ENCODE measurements around the gene CTRB1. TPM values are rescaled to one million over a fixed set of nuclear protein-coding genes. Genes with fewer than 3 reads are reported as not detected.
"Not testable (repeated sequence)": the region's sequence is repeated elsewhere in the genome, so short reads cannot be mapped to it uniquely, and the experiment has no call there.

Gene CTRB1
- total RNA-seq, 4 donors from 2014 or later, result not detected

GRCh38 chr16:75267631-75268264, 49.0 kb downstream of the CTRB1 start:
- Histone ChIP-seq H3K27me3 (peaks cover 7% of the 10 kb centered on the region), H3K4me3 (no peak overlapping the region), H3K27ac (no peak overlapping the region), H3K4me1 (peaks cover 56% of the 10 kb centered on the region), H3K9me3 (no peaks in the 10 kb centered on the region), H3K36me3 (no peaks in the 10 kb centered on the region)
- DNase-seq (ENCODE audit: low spot score in 2 of 2), result peak in 1 of 2 donors; percentile 73
- WGBS, result 67% methylated on average over 4 of the region's 10 CpGs
- TF ChIP-seq EP300 (IDR thresholded peaks at IDR 0.05) (no peak), POLR2A (IDR thresholded peaks at IDR 0.05) (no peak), POLR2AphosphoS5 (IDR thresholded peaks at IDR 0.05) (no peak)
- TF ChIP-seq, protein P1, sequence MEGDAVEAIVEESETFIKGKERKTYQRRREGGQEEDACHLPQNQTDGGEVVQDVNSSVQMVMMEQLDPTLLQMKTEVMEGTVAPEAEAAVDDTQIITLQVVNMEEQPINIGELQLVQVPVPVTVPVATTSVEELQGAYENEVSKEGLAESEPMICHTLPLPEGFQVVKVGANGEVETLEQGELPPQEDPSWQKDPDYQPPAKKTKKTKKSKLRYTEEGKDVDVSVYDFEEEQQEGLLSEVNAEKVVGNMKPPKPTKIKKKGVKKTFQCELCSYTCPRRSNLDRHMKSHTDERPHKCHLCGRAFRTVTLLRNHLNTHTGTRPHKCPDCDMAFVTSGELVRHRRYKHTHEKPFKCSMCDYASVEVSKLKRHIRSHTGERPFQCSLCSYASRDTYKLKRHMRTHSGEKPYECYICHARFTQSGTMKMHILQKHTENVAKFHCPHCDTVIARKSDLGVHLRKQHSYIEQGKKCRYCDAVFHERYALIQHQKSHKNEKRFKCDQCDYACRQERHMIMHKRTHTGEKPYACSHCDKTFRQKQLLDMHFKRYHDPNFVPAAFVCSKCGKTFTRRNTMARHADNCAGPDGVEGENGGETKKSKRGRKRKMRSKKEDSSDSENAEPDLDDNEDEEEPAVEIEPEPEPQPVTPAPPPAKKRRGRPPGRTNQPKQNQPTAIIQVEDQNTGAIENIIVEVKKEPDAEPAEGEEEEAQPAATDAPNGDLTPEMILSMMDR (IDR thresholded peaks at IDR 0.05), result no peak

GRCh38 chr16:75269358-75269757, 50.6 kb downstream of the CTRB1 start:
- not testable (repeated sequence) for H3K27me3 ChIP-seq; DNase-seq (ENCODE audit: low spot score in 2 of 2); H3K4me3 ChIP-seq; H3K9me3 ChIP-seq; H3K27ac ChIP-seq; H3K36me3 ChIP-seq
- H3K4me1 ChIP-seq, result peaks cover 39% of the 10 kb centered on the region
- WGBS, result 85% methylated on average over 9 of the region's 9 CpGs

GRCh38 chr16:75271441-75272096, 52.8 kb downstream of the CTRB1 start:
- WGBS, result 78% methylated on average over 4 of the region's 6 CpGs
- no peaks in the 10 kb centered on the region for H3K9me3 ChIP-seq
- DNase-seq (ENCODE audit: low spot score in 2 of 2), result no peak
- H3K27me3 ChIP-seq, result peaks cover under 1% of the 10 kb centered on the region
- H3K4me1 ChIP-seq, result peaks cover 17% of the 10 kb centered on the region
- H3K4me3 ChIP-seq, result no peak overlapping the region
- no peaks in the 10 kb centered on the region for H3K36me3 ChIP-seq
- no peak overlapping the region for H3K27ac ChIP-seq
- TF ChIP-seq, protein P1 (IDR thresholded peaks at IDR 0.05), result no peak
- TF ChIP-seq POLR2AphosphoS5 (IDR thresholded peaks at IDR 0.05), result no peak
- TF ChIP-seq EP300 (IDR thresholded peaks at IDR 0.05), result no peak
- TF ChIP-seq POLR2A (IDR thresholded peaks at IDR 0.05), result no peak

DNA sequence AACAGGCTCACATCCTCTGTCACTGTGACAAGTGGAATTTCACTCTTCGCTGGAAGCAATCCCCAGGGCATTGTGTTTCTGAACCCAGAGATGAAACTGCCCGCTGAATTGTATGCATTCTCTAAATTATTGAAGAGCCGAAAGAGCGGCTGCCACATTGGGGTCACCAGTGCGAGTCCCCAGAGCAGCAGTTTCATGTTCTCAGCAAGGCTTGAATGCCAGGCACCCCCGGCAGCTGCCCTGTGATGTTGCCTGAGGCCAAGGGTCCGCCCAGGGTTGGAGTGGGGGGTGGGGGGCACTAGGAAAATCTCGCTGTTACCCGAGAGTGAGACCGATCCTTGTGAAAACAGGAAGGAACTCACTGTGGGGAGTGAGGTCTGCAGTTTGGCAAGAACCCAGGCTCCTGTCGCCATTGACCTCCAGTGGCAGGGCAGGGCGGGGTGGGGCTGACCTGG, 53.3 kb downstream of the CTRB1 start:
- Histone ChIP-seq H3K4me3 (no peak overlapping the region), H3K4me1 (peaks cover 12% of the 10 kb centered on the region), H3K27ac (no peak overlapping the region), H3K36me3 (no peaks in the 10 kb centered on the region), H3K27me3 (no peaks in the 10 kb centered on the region), H3K9me3 (no peaks in the 10 kb centered on the region)
- TF ChIP-seq POLR2A (IDR thresholded peaks at IDR 0.05) (no peak), EP300 (IDR thresholded peaks at IDR 0.05) (no peak), POLR2AphosphoS5 (IDR thresholded peaks at IDR 0.05) (no peak)
- TF ChIP-seq, protein P1 (IDR thresholded peaks at IDR 0.05), result no peak
- no peak for DNase-seq (ENCODE audit: low spot score in 2 of 2)
- 73% methylated on average over 11 of the region's 12 CpGs for WGBS

DNA sequence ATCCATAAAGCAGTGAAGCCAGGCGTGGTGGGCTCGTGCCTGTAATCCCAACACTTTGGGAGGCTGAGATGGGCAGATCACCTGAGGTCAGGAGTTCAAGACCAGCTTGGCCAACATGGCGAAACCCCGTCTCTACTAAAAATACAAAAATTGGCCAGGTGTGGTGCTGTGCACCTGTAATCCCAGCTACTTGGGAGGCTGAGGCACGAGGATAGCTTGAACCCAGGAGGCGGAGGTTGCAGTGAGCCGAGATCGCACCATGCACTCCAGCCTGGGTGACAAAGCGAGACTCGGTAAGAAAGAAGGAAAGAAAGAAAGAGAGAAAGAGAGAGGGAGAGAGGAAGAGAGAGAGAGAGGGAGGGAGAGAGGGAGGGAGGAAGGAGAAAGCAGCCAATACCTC, 53.8 kb downstream of the CTRB1 start:
- H3K4me1 ChIP-seq; DNase-seq (ENCODE audit: low spot score in 2 of 2): not testable (repeated sequence)

GRCh38 chr16:75273054-75273925, 54.5 kb downstream of the CTRB1 start:
- no peaks in the 10 kb centered on the region for H3K9me3 ChIP-seq
- WGBS, result 90% methylated on average over 18 of the region's 23 CpGs
- DNase-seq (ENCODE audit: low spot score in 2 of 2), result no peak
- no peaks in the 10 kb centered on the region for H3K27me3 ChIP-seq
- H3K4me1 ChIP-seq, result peaks cover under 1% of the 10 kb centered on the region
- no peak overlapping the region for H3K4me3 ChIP-seq
- no peaks in the 10 kb centered on the region for H3K36me3 ChIP-seq
- H3K27ac ChIP-seq, result no peak overlapping the region
- TF ChIP-seq POLR2AphosphoS5 (IDR thresholded peaks at IDR 0.05), result no peak
- no peak for TF ChIP-seq EP300 (IDR thresholded peaks at IDR 0.05)
- no peak for TF ChIP-seq POLR2A (IDR thresholded peaks at IDR 0.05)
- TF ChIP-seq, protein P1 (IDR thresholded peaks at IDR 0.05), result no peak

More for the DNA sequence above, 53.8 kb downstream of the CTRB1 start:
- not testable (repeated sequence) for H3K27ac ChIP-seq, H3K4me3 ChIP-seq, H3K9me3 ChIP-seq, H3K27me3 ChIP-seq, H3K36me3 ChIP-seq
- 91% methylated on average over 10 of the region's 10 CpGs for WGBS
